ENCODE data around the gene ZFR2.

DNA sequence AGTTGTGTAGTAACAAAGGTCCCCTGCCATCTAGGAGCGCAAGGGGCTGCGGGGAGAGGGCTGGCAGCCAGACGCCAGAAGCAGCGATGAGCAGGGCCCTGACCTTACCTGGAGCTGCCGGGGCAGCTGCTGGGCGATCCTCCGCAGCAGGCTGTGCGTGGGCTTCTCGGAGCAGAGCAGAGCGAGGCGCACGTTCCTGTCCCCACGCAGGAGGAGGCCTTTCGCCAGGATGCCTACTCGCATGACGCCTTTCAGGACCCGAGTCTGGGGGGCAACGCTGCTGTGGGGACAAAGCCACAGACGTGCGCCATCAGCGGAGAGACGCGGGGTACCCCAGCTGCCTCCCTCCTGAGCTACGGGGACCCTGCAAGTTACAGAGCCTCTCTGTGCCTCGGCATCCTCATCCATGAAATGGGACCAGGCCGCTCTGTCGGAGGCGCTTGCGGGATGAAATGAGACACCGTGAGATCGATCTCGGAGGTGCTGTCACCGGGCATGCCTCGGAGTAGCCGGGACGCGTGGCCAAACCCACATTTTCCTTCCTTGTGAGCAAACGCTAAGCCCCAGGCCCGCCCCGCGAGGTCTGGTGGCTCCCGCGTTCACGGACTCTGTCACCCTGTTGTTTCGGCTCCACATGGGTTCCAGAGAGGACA lies 52.1 kb downstream of the ZFR2 start:
- TF ChIP-seq EZH2phosphoT487 (IDR thresholded peaks at IDR 0.05; ENCODE audit: insufficient read depth, low read depth) (no peak), EZH2 (IDR thresholded peaks at IDR 0.05; ENCODE audit: insufficient read depth, poor library complexity, severe bottlenecking) (no peak)

All from GM23248 (cell line).